M059J (cell line): Measurements from ENCODE around the gene SMPX. TPM values are rescaled to one million over a fixed set of nuclear protein-coding genes. Genes with fewer than 3 reads are reported as not detected.

Experiments used
- DNase-seq: peaks from one replicate; pipeline ENCODE4 v3.0.0-alpha.2; 2012; ENCODE audit warnings: low read depth
- total RNA-seq: library from RNA; depleted of rRNA; stranded (reverse); fragments of >200 nt; shearing (Covaris generic); gene quantifications from 2 replicates; pipeline ENCODE4 v1.2.3, GENCODE V29; 2014; rRNA removed

Gene SMPX
- total RNA-seq, 1 experiment from 2014 or later = 0.42 TPM

- DNase-seq = no peak
These were observed 99.7 kb downstream of the SMPX start, which contains the start of gene KLHL34 for GRCh38 chrX:21658152-21658737. Gene KLHL34, minus strand, starts transcription at chrX:21658330. Its CDS starts 542 bp downstream, at chrX:21657788.

GRCh38 chrX:21657318-21658151, 100.4 kb downstream of the SMPX start:
- no peak for DNase-seq

DNA sequence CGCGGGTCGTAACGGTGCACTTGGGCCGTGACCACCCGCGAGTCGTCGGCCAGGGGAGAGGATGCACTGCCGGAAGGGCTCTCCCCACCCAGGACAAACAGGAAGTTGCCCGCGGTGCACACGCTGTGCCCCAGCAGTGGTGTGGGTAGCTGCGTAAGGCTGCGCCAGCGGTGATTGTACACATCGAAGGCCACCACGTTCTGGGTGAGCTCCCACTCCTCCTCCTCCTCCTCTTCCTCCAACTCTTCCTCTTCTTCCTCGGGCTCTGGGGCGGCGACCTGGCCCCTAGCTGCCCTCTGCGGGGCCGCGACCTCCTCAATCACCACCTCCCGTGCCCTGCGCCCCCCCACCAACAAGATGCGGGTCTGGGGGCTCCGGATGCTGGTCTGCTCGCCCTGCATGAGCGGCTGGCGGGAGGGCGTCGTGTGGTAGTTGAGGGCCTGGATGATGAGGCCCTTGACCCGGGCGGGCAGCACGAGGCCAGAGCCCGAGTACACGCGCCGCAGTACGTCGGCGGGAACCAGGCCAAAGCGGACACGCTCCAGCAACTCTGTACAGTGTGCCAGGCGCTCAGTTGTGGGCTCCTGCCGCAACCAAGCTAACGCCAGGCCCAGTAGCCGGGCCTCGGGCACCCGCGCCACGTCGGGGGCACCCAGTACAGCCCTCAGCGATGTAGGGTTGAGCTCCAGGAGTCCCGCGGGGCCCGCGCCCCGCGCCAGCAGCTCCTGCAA, 101.2 kb downstream of the SMPX start:
- DNase-seq = no peak

Other genes with a start within 250 kb of the SMPX start
- not detected in 2 replicates for gene KLHL34, start 99.8 kb downstream of the SMPX start, total RNA-seq
- 9.0 and 15.5 TPM in 2 replicates for gene MBTPS2, start 81.5 kb upstream of the SMPX start, total RNA-seq
- gene YY2, start 97.9 kb upstream of the SMPX start, total RNA-seq = 0.54 and 1.1 TPM in 2 replicates
- 228 and 301 TPM in 2 replicates for gene SMS, start 182.6 kb upstream of the SMPX start, total RNA-seq